OCI-M2 (cell line): ENCODE results near the gene AHCTF1.
"Not testable (repeated sequence)": the region's sequence is repeated elsewhere in the genome, so short reads cannot be mapped to it uniquely, and the experiment has no call there.

Experiments used
- DNase-seq: peaks from one replicate; lab custom pipeline; 2025; ENCODE audit not compliant: unreplicated experiment; lab: John Stamatoyannopoulos, UW

Gene AHCTF1

GRCh38 chr1:246837418-246838117, 94.2 kb downstream of the AHCTF1 start:
- no peak for DNase-seq

GRCh38 chr1:246836209-246836966, 95.4 kb downstream of the AHCTF1 start:
- DNase-seq = no peak

- DNase-seq = no peak
Measured at GRCh38 chr1:246831543-246831942, 100.2 kb downstream of the AHCTF1 start.

GRCh38 chr1:246828818-246829217, 102.9 kb downstream of the AHCTF1 start:
- DNase-seq = no peak

GRCh38 chr1:246827396-246827795, 104.4 kb downstream of the AHCTF1 start:
- no peak for DNase-seq

- no peak for DNase-seq
Measured at GRCh38 chr1:246825557-246826175, 106.1 kb downstream of the AHCTF1 start.

GRCh38 chr1:246824541-246824940, 107.2 kb downstream of the AHCTF1 start:
- DNase-seq = no peak

GRCh38 chr1:246822154-246822553, 109.6 kb downstream of the AHCTF1 start:
- not testable (repeated sequence) for DNase-seq

- DNase-seq = no peak
Measured at GRCh38 chr1:246820666-246821065, 111.1 kb downstream of the AHCTF1 start.

- not testable (repeated sequence) for DNase-seq
Measured at GRCh38 chr1:246817778-246818177, 114.0 kb downstream of the AHCTF1 start.

GRCh38 chr1:246815693-246816270, 116.0 kb downstream of the AHCTF1 start:
- DNase-seq = no peak

- no peak for DNase-seq
Measured at GRCh38 chr1:246814890-246815289, 116.9 kb downstream of the AHCTF1 start.

- not testable (repeated sequence) for DNase-seq
Measured at GRCh38 chr1:246813325-246813724, 118.4 kb downstream of the AHCTF1 start.

GRCh38 chr1:246811985-246812384, 119.8 kb downstream of the AHCTF1 start:
- DNase-seq = no peak

- DNase-seq = no peak
Measured at GRCh38 chr1:246809473-246809872, 122.3 kb downstream of the AHCTF1 start.

GRCh38 chr1:246805135-246805716, 126.5 kb downstream of the AHCTF1 start:
- DNase-seq = no peak

GRCh38 chr1:246803883-246804282, 127.9 kb downstream of the AHCTF1 start:
- no peak for DNase-seq

GRCh38 chr1:246803373-246803772, 128.4 kb downstream of the AHCTF1 start:
- DNase-seq = no peak

GRCh38 chr1:246801241-246802020, 130.3 kb downstream of the AHCTF1 start:
- no peak for DNase-seq

GRCh38 chr1:246800756-246801155, 131.0 kb downstream of the AHCTF1 start:
- DNase-seq = no peak
